ENCODE data around the gene MAN2B2.

The MAN2B2 gene

GRCh38 chr4:6535329-6535692 is 39.7 kb upstream of the MAN2B2 start:
- no peak for TF ChIP-seq CTCF (conservative IDR thresholded peaks at IDR 0.05; ENCODE audit: low read depth, low read length)
- no peak for DNase-seq (ENCODE audit: low read depth)
- H3K4me3 ChIP-seq (ENCODE audit: low read length) = no peak overlapping the region

- no peak for TF ChIP-seq CTCF (conservative IDR thresholded peaks at IDR 0.05; ENCODE audit: low read depth, low read length)
Measured at GRCh38 chr4:6535706-6536105, 39.3 kb upstream of the MAN2B2 start.

GRCh38 chr4:6538111-6538510 is 36.9 kb upstream of the MAN2B2 start:
- H3K4me3 ChIP-seq (ENCODE audit: low read length) = no peak overlapping the region
- no peak for DNase-seq (ENCODE audit: low read depth)
- TF ChIP-seq CTCF (conservative IDR thresholded peaks at IDR 0.05; ENCODE audit: low read depth, low read length) = no peak

More at GRCh38 chr4:6535706-6536105, 39.3 kb upstream of the MAN2B2 start:
- no peak overlapping the region for H3K4me3 ChIP-seq (ENCODE audit: low read length)
- no peak for DNase-seq (ENCODE audit: low read depth)

- DNase-seq (ENCODE audit: low read depth) = no peak
- H3K4me3 ChIP-seq (ENCODE audit: low read length) = no peak overlapping the region
- no peak for TF ChIP-seq CTCF (conservative IDR thresholded peaks at IDR 0.05; ENCODE audit: low read depth, low read length)
Measured at GRCh38 chr4:6538575-6538974, 36.4 kb upstream of the MAN2B2 start.

- no peak for TF ChIP-seq CTCF (conservative IDR thresholded peaks at IDR 0.05; ENCODE audit: low read depth, low read length)
- no peak overlapping the region for H3K4me3 ChIP-seq (ENCODE audit: low read length)
- DNase-seq (ENCODE audit: low read depth) = no peak
Measured at GRCh38 chr4:6539009-6539764, 35.8 kb upstream of the MAN2B2 start.

GRCh38 chr4:6540879-6541278 is 34.1 kb upstream of the MAN2B2 start:
- no peak for TF ChIP-seq CTCF (conservative IDR thresholded peaks at IDR 0.05; ENCODE audit: low read depth, low read length)
- no peak for DNase-seq (ENCODE audit: low read depth)
- no peak overlapping the region for H3K4me3 ChIP-seq (ENCODE audit: low read length)

- no peak for TF ChIP-seq CTCF (conservative IDR thresholded peaks at IDR 0.05; ENCODE audit: low read depth, low read length)
- DNase-seq (ENCODE audit: low read depth) = no peak
- no peak overlapping the region for H3K4me3 ChIP-seq (ENCODE audit: low read length)
Measured at GRCh38 chr4:6541789-6542188, 33.2 kb upstream of the MAN2B2 start.

All from retinal pigment epithelial cell (primary cell).